GM03348 (cell line): Measurements from ENCODE around the gene ZSWIM5.
"Not testable (repeated sequence)": the region's sequence is repeated elsewhere in the genome, so short reads cannot be mapped to it uniquely, and the experiment has no call there.

ENCODE experiments used
- DNase-seq: peaks from one replicate; pipeline ENCODE4 v3.0.0; 2012; ENCODE audit warnings: low spot score

The ZSWIM5 gene

GRCh38 chr1:45002650-45003645, 203.5 kb downstream of the ZSWIM5 start:
- DNase-seq, result no peak

- not testable (repeated sequence) for DNase-seq
Observed at GRCh38 chr1:45001576-45001975, 204.8 kb downstream of the ZSWIM5 start.

GRCh38 chr1:45001011-45001481, 205.4 kb downstream of the ZSWIM5 start:
- DNase-seq, result no peak

GRCh38 chr1:44999232-44999631, 207.2 kb downstream of the ZSWIM5 start:
- DNase-seq, result no peak

- DNase-seq, result no peak
Observed at GRCh38 chr1:44995467-44996238, 210.8 kb downstream of the ZSWIM5 start.

- DNase-seq, result no peak
Observed at GRCh38 chr1:44994309-44994898, 212.0 kb downstream of the ZSWIM5 start.

GRCh38 chr1:44988531-44989156, 217.8 kb downstream of the ZSWIM5 start:
- DNase-seq, result no peak

GRCh38 chr1:44985747-44986359, 220.6 kb downstream of the ZSWIM5 start:
- peak; percentile 16 for DNase-seq

GRCh38 chr1:44977372-44977771, 229.0 kb downstream of the ZSWIM5 start:
- DNase-seq, result not testable (repeated sequence)

GRCh38 chr1:44976252-44976651, 230.2 kb downstream of the ZSWIM5 start:
- no peak for DNase-seq

GRCh38 chr1:44973645-44974044, 232.8 kb downstream of the ZSWIM5 start:
- DNase-seq, result no peak

- DNase-seq, result peak; percentile 36
Observed at GRCh38 chr1:44970317-44970716, 236.1 kb downstream of the ZSWIM5 start.
